Thyroid gland (tissue), 4 donors: ENCODE results near the gene NCKAP5L. TPM values are rescaled to one million over a fixed set of nuclear protein-coding genes. Genes with fewer than 3 reads are reported as not detected.
"Not testable (repeated sequence)": the region's sequence is repeated elsewhere in the genome, so short reads cannot be mapped to it uniquely, and the experiment has no call there.

ENCODE experiments used
- DNase-seq, 2 donors: peaks; one replicate each; pipeline ENCODE4 v3.0.0-alpha.2; 2019
- H3K27ac ChIP-seq, 3 donors: fragments of 200-600 bp; sonication (generic); 1 replicate in 2 of 3; 2 replicates in 1 of 3; pipeline ENCODE4 v1.5.1; 2016 to 2019; ENCODE audit warnings: mild to moderate bottlenecking in 1 of 3, moderate library complexity in 1 of 3
- H3K27me3 ChIP-seq: fragments of 200-600 bp; sonication (generic); one replicate; pipeline ENCODE4 v1.5.1; 2019
- H3K36me3 ChIP-seq, 2 donors: fragments of 200-600 bp; sonication (generic); one replicate each; pipeline ENCODE4 v1.5.1; 2016 to 2019
- H3K4me1 ChIP-seq, 2 donors: fragments of 200-600 bp; sonication (generic); one replicate each; pipeline ENCODE4 v1.5.1; 2017 to 2019
- H3K4me3 ChIP-seq, 3 donors: fragments of 200-600 bp; sonication (generic); replicated peaks in 1 of 3; 1 replicate in 2 of 3; 2 replicates in 1 of 3; pipeline ENCODE4 v1.5.1; 2016; ENCODE audit warnings: mild to moderate bottlenecking in 1 of 3
- H3K9me3 ChIP-seq: fragments of 200-600 bp; sonication (generic); one replicate; pipeline ENCODE4 v1.5.1; 2017
- POLR2A ChIP-seq, 2 donors: fragments of 450-650 bp; IDR thresholded peaks; one replicate each; pipeline ENCODE4 v1.6.1; 2017; ENCODE audit warnings: antibody characterized with exemption in 2 of 2, mild to moderate bottlenecking in 2 of 2, moderate library complexity in 1 of 2
- WGBS, 2 donors: methylation state at CpG; one replicate each; pipeline ENCODE4 v1.1.5; 2017; 5-methylcytosine and 5-hydroxymethylcytosine counted together
- intact Hi-C: fragments of 100-400 bp; cut with DNase I; formaldehyde crosslinking; loops from one replicate; pipeline ENCODE4 v1.15.1; 2023
- total RNA-seq, 4 donors: library from RNA; depleted of rRNA; stranded (reverse); fragments of >200 nt; gene quantifications; one replicate each; pipeline ENCODE4 v1.2.3, GENCODE V29; 2016
- TF ChIP-seq, protein P1 (sequence below), 6 experiments: fragments of 200-600 bp in 3 of 6; fragments of 450-650 bp in 3 of 6; sonication (generic) in 3 of 6; IDR thresholded peaks; one replicate each; pipeline ENCODE4 v1.5.1; 2016 to 2019; ENCODE audit warnings: antibody characterized with exemption in 6 of 6, mild to moderate bottlenecking in 2 of 6, inconsistent platforms in 1 of 6, moderate library complexity in 1 of 6

The NCKAP5L gene
- total RNA-seq, 4 donors from 2014 or later = 14.1 to 33.7 (median 16.3) TPM

- Histone ChIP-seq H3K4me3 (no peak overlapping the region), H3K36me3 (peaks cover 3 to 4% of the 10 kb centered on the region in 2 donors), H3K4me1 (peaks cover 0 to 7% of the 10 kb centered on the region in 2 donors), H3K9me3 (no peaks in the 10 kb centered on the region), H3K27me3 (no peaks in the 10 kb centered on the region), H3K27ac (no peak overlapping the region)
- DNase-seq = no peak
- 97 to 98% methylated on average over 2 of the region's 2 CpGs for WGBS, 2 donors
- intact Hi-C loops = no loop called here
- TF ChIP-seq POLR2A (IDR thresholded peaks at IDR 0.05) = no peak
- TF ChIP-seq, protein P1, sequence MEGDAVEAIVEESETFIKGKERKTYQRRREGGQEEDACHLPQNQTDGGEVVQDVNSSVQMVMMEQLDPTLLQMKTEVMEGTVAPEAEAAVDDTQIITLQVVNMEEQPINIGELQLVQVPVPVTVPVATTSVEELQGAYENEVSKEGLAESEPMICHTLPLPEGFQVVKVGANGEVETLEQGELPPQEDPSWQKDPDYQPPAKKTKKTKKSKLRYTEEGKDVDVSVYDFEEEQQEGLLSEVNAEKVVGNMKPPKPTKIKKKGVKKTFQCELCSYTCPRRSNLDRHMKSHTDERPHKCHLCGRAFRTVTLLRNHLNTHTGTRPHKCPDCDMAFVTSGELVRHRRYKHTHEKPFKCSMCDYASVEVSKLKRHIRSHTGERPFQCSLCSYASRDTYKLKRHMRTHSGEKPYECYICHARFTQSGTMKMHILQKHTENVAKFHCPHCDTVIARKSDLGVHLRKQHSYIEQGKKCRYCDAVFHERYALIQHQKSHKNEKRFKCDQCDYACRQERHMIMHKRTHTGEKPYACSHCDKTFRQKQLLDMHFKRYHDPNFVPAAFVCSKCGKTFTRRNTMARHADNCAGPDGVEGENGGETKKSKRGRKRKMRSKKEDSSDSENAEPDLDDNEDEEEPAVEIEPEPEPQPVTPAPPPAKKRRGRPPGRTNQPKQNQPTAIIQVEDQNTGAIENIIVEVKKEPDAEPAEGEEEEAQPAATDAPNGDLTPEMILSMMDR (IDR thresholded peaks at IDR 0.05) = no peak
These were observed 40.5 kb downstream of the NCKAP5L start for GRCh38 chr12:49787672-49788071.

DNA sequence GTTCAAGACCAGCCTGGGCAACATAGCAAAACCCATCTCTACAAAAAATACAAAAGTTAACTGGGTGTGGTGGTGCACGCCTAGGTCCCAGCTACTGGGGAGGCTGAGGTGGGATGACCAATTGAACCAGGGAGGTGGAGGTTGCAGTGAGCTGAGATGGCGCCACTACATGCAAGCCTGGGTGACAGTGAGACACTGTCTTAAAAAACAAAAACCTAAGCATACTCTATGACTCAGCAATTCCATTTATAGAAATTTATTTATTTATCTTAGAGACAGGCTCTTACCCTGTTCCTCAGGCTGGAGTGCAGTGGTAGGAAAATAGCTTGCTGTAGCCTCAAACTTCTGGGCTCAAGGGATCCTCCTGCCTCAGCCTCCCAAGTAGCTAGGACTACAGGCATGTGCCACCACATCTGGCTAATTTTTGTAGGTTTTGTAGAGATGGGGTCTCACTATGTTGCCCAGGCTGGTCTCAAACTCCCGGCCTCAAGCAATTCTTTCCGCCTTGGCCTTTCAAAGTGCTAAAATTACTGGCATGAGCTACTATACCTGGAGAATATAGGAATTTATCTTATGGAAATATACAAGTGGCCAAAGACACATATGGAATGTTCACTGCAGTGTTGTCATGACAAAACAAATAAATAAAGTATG is 43.3 kb downstream of the NCKAP5L start:
- no peak overlapping the region for H3K4me3 ChIP-seq
- DNase-seq = no peak
- H3K4me1 ChIP-seq = peaks cover 0 to 7% of the 10 kb centered on the region in 2 donors
- no peak for TF ChIP-seq POLR2A (IDR thresholded peaks at IDR 0.05)
- TF ChIP-seq, protein P1 (IDR thresholded peaks at IDR 0.05) = no peak
- H3K9me3 ChIP-seq = no peaks in the 10 kb centered on the region
- 96 to 97% methylated on average over 4 of the region's 4 CpGs for WGBS, 2 donors
- peaks cover 0 to 1% of the 10 kb centered on the region in 2 donors for H3K36me3 ChIP-seq
- intact Hi-C loops = no loop called here
- H3K27me3 ChIP-seq = no peaks in the 10 kb centered on the region
- no peak overlapping the region for H3K27ac ChIP-seq

GRCh38 chr12:49783917-49784676 is 44.1 kb downstream of the NCKAP5L start:
- peaks cover 0 to 7% of the 10 kb centered on the region in 2 donors for H3K4me1 ChIP-seq
- intact Hi-C loops = no loop called here
- 44 to 51% methylated on average over 7 of the region's 7 CpGs for WGBS, 2 donors
- no peak overlapping the region for H3K4me3 ChIP-seq
- no peak for TF ChIP-seq POLR2A (IDR thresholded peaks at IDR 0.05)
- TF ChIP-seq, protein P1 (IDR thresholded peaks at IDR 0.05) = no peak
- H3K9me3 ChIP-seq = no peaks in the 10 kb centered on the region
- no peaks in the 10 kb centered on the region for H3K36me3 ChIP-seq
- H3K27me3 ChIP-seq = no peaks in the 10 kb centered on the region
- no peak overlapping the region for H3K27ac ChIP-seq
- DNase-seq = no peak

- intact Hi-C loops, H3K4me3 ChIP-seq, H3K27me3 ChIP-seq, H3K9me3 ChIP-seq, DNase-seq, H3K36me3 ChIP-seq, H3K4me1 ChIP-seq, H3K27ac ChIP-seq: not testable (repeated sequence)
- 76 to 84% methylated on average over 6 of the region's 6 CpGs for WGBS, 2 donors
These were observed 47.3 kb downstream of the NCKAP5L start for GRCh38 chr12:49780914-49781313.

DNA sequence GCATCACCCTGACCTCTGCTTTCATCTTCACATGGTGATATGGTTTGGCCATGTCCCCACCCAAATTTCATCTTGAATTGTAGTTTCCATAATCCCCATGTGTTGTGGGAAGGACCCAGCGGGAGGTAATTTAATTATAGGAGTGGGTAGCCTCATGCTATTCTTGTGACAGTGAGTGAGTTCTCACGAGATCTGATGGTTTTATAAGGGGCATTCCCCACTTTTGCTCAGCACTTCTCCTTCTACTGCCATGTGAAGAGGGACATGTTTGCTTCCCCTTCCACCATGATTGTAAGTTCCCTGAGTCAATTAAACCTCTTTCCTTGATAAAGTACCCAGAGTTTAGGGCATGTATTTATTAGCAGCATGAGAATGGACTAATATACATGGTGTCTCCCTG is 48.6 kb downstream of the NCKAP5L start:
- WGBS, 2 donors = 65 to 91% methylated on average over 2 of the region's 2 CpGs
- Histone ChIP-seq H3K36me3 (no peaks in the 10 kb centered on the region), H3K27me3 (no peaks in the 10 kb centered on the region), H3K27ac (no peak overlapping the region), H3K9me3 (no peaks in the 10 kb centered on the region), H3K4me3 (no peak overlapping the region), H3K4me1 (peaks cover 0 to 7% of the 10 kb centered on the region in 2 donors)
- TF ChIP-seq, protein P1 (IDR thresholded peaks at IDR 0.05) = no peak
- TF ChIP-seq POLR2A (IDR thresholded peaks at IDR 0.05) = no peak
- intact Hi-C loops = loop anchor here (5.0 kb wide), 2 partner anchors 48 to 293 kb away; partner anchors contain the start of gene NCKAP5L
- no peak for DNase-seq
